Measurements from ENCODE around the gene MCM9.

GRCh38 chr6:118981884-118982574 lies 47.1 kb upstream of the MCM9 start:
- TF ChIP-seq CEBPB (IDR thresholded peaks at IDR 0.05; ENCODE audit: low read depth, low read length) (no peak), CTCF (conservative IDR thresholded peaks at IDR 0.05; ENCODE audit: low read depth, low read length) (no peak), POLR2A (IDR thresholded peaks at IDR 0.05; ENCODE audit: low read depth, low read length) (no peak), MAFK (IDR thresholded peaks at IDR 0.05; ENCODE audit: low read depth, low read length) (no peak), RFX5 (IDR thresholded peaks at IDR 0.05; ENCODE audit: low read depth, low read length) (no peak), USF2 (IDR thresholded peaks at IDR 0.05; ENCODE audit: low read depth, low read length) (no peak), CHD1 (IDR thresholded peaks at IDR 0.05; ENCODE audit: low read depth, low read length) (no peak)

Measured in IMR-90 (cell line).